ENCODE data around the gene BMS1. TPM values are rescaled to one million over a fixed set of nuclear protein-coding genes. Genes with fewer than 3 reads are reported as not detected.
A peak's percentile ranks its signal among the peaks of the same experiment; 100 is the strongest.

Gene BMS1
- total RNA-seq, 1 donor from 2014 or later = 19.9 TPM

- no peak for DNase-seq
These were observed 83.1 kb downstream of the BMS1 start for GRCh38 chr10:42865716-42866114.

- peak; percentile 82 for DNase-seq
These were observed 83.8 kb downstream of the BMS1 start for GRCh38 chr10:42866115-42866995.

- no peak for DNase-seq
These were observed 85.0 kb downstream of the BMS1 start for GRCh38 chr10:42867571-42867970.

GRCh38 chr10:42868530-42868929 lies 85.9 kb downstream of the BMS1 start:
- no peak for DNase-seq

GRCh38 chr10:42869977-42870350 lies 87.4 kb downstream of the BMS1 start:
- DNase-seq = no peak

GRCh38 chr10:42871138-42871641 lies 88.6 kb downstream of the BMS1 start:
- peak; percentile 19 for DNase-seq

- no peak for DNase-seq
These were observed 89.2 kb downstream of the BMS1 start for GRCh38 chr10:42871823-42872222.

GRCh38 chr10:42872865-42873435 lies 90.4 kb downstream of the BMS1 start:
- no peak for DNase-seq

- no peak for DNase-seq
These were observed 92.3 kb downstream of the BMS1 start for GRCh38 chr10:42874713-42875387.

- no peak for DNase-seq
These were observed 92.8 kb downstream of the BMS1 start for GRCh38 chr10:42875388-42875755.

- DNase-seq = peak; percentile 64
These were observed 93.3 kb downstream of the BMS1 start for GRCh38 chr10:42875798-42876341.

- DNase-seq = no peak
These were observed 93.9 kb downstream of the BMS1 start for GRCh38 chr10:42876476-42876875.

- DNase-seq = no peak
These were observed 94.3 kb downstream of the BMS1 start for GRCh38 chr10:42876945-42877344.

GRCh38 chr10:42877496-42878030 lies 95.0 kb downstream of the BMS1 start:
- DNase-seq = no peak

- no peak for DNase-seq
These were observed 95.7 kb downstream of the BMS1 start for GRCh38 chr10:42878134-42878820.

- DNase-seq = no peak
These were observed 96.2 kb downstream of the BMS1 start for GRCh38 chr10:42878821-42879195.

- no peak for DNase-seq
These were observed 97.0 kb downstream of the BMS1 start for GRCh38 chr10:42879380-42880254.

GRCh38 chr10:42880255-42880620 lies 97.6 kb downstream of the BMS1 start:
- no peak for DNase-seq

- no peak for DNase-seq
These were observed 100.0 kb downstream of the BMS1 start for GRCh38 chr10:42882597-42882996.

All from tongue (tissue), 2 donors.